ELR (cell line): Measurements from ENCODE around the gene TMEM151A.

Experiments
- DNase-seq: peaks from one replicate; pipeline ENCODE4 v3.0.0-alpha.2; 2015; ENCODE audit warnings: low read depth

Gene TMEM151A

GRCh38 chr11:66337103-66337899, 45.6 kb downstream of the TMEM151A start:
- peak; percentile 71 for DNase-seq

- no peak for DNase-seq
Measured at GRCh38 chr11:66338276-66339161, 46.8 kb downstream of the TMEM151A start.

- peak; percentile 68 for DNase-seq
Measured at GRCh38 chr11:66339162-66339675, 47.5 kb downstream of the TMEM151A start.

- DNase-seq = no peak
Measured at GRCh38 chr11:66339686-66340483, 48.2 kb downstream of the TMEM151A start.

GRCh38 chr11:66340596-66341501, 49.2 kb downstream of the TMEM151A start:
- no peak for DNase-seq

GRCh38 chr11:66341502-66342126, 49.9 kb downstream of the TMEM151A start:
- DNase-seq = no peak

- DNase-seq = peak; percentile 42
Measured at GRCh38 chr11:66343176-66343575, 51.5 kb downstream of the TMEM151A start.

- DNase-seq = peak; percentile 96
Measured at GRCh38 chr11:66344550-66345315, 53.0 kb downstream of the TMEM151A start, which contains the start of gene BRMS1. Gene BRMS1, minus strand, starts transcription at chr11:66345104. Its CDS starts 2,870 bp downstream, at chr11:66342234.

- DNase-seq = no peak
Measured at GRCh38 chr11:66345316-66345649, 53.6 kb downstream of the TMEM151A start.
